Left ventricle myocardium inferior (tissue), 1 donor: ENCODE results near the gene RNF41. TPM values are rescaled to one million over a fixed set of nuclear protein-coding genes. Genes with fewer than 3 reads are reported as not detected.
"Not testable (repeated sequence)": the region's sequence is repeated elsewhere in the genome, so short reads cannot be mapped to it uniquely, and the experiment has no call there.

ENCODE experiments used
- DNase-seq: peaks from one replicate; pipeline ENCODE4 v3.0.0-alpha.2; 2020
- H3K27ac ChIP-seq: fragments of 200-600 bp; replicated peaks from 2 replicates; pipeline ENCODE4 v1.8.0; 2021
- H3K27me3 ChIP-seq: fragments of 200-600 bp; 2 replicates; pipeline ENCODE4 v1.8.0; 2021; ENCODE audit warnings: low read depth
- H3K36me3 ChIP-seq: fragments of 200-600 bp; 2 replicates; pipeline ENCODE4 v1.8.0; 2021
- H3K4me1 ChIP-seq: fragments of 200-600 bp; 2 replicates; pipeline ENCODE4 v1.8.0; 2021
- H3K4me3 ChIP-seq: fragments of 200-600 bp; 2 replicates; pipeline ENCODE4 v1.8.0; 2021; ENCODE audit warnings: mild to moderate bottlenecking, moderate library complexity
- H3K9me3 ChIP-seq: fragments of 200-600 bp; replicated peaks from 2 replicates; pipeline ENCODE4 v1.8.0; 2021
- intact Hi-C: fragments of 100-400 bp; cut with micrococcal nuclease; formaldehyde crosslinking; loops from one replicate; pipeline ENCODE4 v1.11.0; 2022
- long read RNA-seq: library from polyadenylated mRNA; unstranded; transcript quantifications from one replicate; pipeline ENCODE4 v2.0.0, GENCODE V29; 2021
- total RNA-seq: library from RNA; stranded (reverse); fragmentation: NEBNext Ultra II Directional; extraction: Animal tissue kit (Norgen Biotek cat#: 25700); gene quantifications from one replicate; pipeline ENCODE4 v1.2.1, GENCODE V29; 2021
- TF ChIP-seq, protein P1 (sequence below): fragments of 200-600 bp; IDR thresholded peaks from 2 replicates; pipeline ENCODE4 v1.8.0; 2021; ENCODE audit warnings: antibody characterized with exemption, mild to moderate bottlenecking, borderline replicate concordance
- donor health status: DM: no; HTN: yes; CAD: no; lungs with severe emphysema.

Gene RNF41
- 51.4 TPM for total RNA-seq
- long read RNA-seq, full-length matches to known transcripts: 31 of 41 reads
- long read RNA-seq, partial matches to known transcripts: 4 of 41 reads
- long read RNA-seq, other reads (novel, unspliced or antisense): 6 of 41 reads

DNA sequence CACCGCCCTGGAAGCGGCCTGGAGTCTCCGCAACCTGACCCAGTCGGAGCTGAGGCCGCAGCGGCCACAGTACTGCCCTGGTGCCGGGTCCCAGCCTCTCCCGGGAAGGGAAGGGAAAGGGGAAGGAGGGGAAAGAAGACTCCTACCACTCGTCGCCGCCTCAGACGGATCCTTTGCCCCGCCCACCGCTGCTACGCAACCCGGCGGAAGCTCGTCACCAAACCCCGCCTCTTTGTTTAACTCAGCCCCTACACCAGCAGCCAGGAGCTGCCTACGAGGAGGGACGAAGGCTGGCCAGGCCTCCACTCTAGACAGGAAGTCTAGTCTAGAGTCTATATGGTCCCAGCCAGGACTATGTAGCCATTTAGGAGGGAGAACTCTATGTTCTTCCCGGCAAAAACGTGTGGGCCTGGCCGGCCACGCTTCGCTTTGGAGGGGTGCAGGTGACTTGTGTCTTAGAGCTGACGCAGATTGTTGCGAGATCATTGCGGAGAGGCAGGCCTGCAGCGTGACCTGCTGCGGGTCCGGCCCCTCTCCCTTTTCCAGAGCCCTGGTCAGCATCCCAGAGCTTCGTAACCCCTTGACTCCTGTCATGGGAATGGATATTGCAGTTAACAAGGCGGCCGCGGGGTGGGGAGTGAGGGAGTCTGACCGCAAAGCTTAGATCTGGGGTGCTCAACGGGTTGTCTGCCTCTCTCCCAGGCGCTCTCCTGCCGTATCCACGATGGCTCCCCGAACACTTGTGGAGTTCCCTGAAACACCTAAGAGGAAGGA lies at the start of gene RNF41:
Gene RNF41, minus strand, starts transcription at position 166 of the 774 bp plus-strand sequence. CDS start 7,875 bp downstream, outside the sequence.
- DNase-seq: peak; percentile 97
- H3K4me1 ChIP-seq: peaks cover 63% of the 10 kb centered on the region
- peaks cover 3% of the 10 kb centered on the region for H3K36me3 ChIP-seq
- no peaks in the 10 kb centered on the region for H3K27me3 ChIP-seq
- peak within 1 kb of the TSS; percentile 81 for H3K4me3 ChIP-seq
- intact Hi-C loops: no loop called here
- H3K9me3 ChIP-seq: no peaks in the 10 kb centered on the region
- TF ChIP-seq, protein P1, sequence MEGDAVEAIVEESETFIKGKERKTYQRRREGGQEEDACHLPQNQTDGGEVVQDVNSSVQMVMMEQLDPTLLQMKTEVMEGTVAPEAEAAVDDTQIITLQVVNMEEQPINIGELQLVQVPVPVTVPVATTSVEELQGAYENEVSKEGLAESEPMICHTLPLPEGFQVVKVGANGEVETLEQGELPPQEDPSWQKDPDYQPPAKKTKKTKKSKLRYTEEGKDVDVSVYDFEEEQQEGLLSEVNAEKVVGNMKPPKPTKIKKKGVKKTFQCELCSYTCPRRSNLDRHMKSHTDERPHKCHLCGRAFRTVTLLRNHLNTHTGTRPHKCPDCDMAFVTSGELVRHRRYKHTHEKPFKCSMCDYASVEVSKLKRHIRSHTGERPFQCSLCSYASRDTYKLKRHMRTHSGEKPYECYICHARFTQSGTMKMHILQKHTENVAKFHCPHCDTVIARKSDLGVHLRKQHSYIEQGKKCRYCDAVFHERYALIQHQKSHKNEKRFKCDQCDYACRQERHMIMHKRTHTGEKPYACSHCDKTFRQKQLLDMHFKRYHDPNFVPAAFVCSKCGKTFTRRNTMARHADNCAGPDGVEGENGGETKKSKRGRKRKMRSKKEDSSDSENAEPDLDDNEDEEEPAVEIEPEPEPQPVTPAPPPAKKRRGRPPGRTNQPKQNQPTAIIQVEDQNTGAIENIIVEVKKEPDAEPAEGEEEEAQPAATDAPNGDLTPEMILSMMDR: no peak
- peak within 1 kb of the TSS; percentile 99 for H3K27ac ChIP-seq

DNA sequence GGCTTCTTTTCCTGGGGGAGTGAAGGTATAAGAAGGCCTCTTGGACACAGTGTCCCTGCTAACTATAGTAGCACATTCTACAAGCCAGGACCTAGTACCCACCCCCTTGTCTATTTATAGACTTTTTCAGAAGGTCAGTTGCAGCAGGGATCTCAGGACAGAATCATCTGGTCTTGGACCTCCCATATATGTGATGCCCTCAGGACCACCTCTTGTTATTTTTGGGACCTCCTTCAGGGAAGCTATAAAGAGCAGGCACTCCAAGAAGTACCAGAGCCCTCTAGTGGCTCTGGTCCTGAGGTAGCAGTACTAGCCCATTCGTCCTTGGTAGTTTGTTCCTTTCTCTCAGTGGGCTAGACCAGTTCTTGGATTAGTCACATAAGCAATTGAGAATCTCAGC lies 49.3 kb upstream of the RNF41 start:
- Histone ChIP-seq H3K36me3 (peaks cover 70% of the 10 kb centered on the region), H3K27me3 (no peaks in the 10 kb centered on the region), H3K4me3 (peak overlapping the region; percentile 83), H3K9me3 (no peaks in the 10 kb centered on the region), H3K4me1 (peaks cover 59% of the 10 kb centered on the region), H3K27ac (peak overlapping the region; percentile 97)
- intact Hi-C loops: no loop called here
- no peak for DNase-seq
- TF ChIP-seq, protein P1: peak; percentile 53

DNA sequence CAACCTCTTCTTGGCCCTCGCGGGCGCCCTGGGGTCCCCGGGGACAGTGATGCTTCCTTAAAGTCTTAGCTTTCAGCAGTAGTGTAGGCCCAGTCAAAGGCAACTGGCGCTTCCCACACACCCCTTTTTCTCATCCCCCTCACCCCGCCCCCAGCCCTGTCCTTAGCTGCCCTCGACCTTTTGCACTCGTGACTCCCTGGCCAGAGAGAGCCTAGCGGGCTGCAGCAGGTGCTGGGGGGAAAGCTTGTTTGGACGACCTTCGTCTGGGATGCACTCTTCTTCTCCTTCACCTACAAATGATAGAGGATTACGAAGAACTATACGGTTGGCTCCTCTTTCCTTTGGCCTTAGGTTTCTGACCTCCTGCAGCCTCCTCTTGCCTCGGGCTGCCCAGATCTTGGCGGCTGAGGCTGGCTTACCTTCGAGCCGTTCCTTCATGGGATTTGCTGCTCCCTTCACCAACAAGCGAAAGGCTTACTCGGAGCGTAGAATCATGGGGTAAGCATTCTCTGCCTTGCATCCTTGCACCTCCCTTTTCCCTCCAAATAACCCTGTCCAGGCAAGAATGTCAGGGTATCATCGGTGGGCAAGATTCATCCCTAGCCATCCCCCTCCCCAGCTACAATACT lies 45.8 kb upstream of the RNF41 start:
- H3K9me3 ChIP-seq: no peaks in the 10 kb centered on the region
- peak; percentile 61 for DNase-seq
- H3K27ac ChIP-seq: peak overlapping the region; percentile 97
- H3K4me3 ChIP-seq: peak overlapping the region; percentile 83
- TF ChIP-seq, protein P1: no peak
- peaks cover 35% of the 10 kb centered on the region for H3K36me3 ChIP-seq
- intact Hi-C loops: no loop called here
- peaks cover 59% of the 10 kb centered on the region for H3K4me1 ChIP-seq
- no peaks in the 10 kb centered on the region for H3K27me3 ChIP-seq

DNA sequence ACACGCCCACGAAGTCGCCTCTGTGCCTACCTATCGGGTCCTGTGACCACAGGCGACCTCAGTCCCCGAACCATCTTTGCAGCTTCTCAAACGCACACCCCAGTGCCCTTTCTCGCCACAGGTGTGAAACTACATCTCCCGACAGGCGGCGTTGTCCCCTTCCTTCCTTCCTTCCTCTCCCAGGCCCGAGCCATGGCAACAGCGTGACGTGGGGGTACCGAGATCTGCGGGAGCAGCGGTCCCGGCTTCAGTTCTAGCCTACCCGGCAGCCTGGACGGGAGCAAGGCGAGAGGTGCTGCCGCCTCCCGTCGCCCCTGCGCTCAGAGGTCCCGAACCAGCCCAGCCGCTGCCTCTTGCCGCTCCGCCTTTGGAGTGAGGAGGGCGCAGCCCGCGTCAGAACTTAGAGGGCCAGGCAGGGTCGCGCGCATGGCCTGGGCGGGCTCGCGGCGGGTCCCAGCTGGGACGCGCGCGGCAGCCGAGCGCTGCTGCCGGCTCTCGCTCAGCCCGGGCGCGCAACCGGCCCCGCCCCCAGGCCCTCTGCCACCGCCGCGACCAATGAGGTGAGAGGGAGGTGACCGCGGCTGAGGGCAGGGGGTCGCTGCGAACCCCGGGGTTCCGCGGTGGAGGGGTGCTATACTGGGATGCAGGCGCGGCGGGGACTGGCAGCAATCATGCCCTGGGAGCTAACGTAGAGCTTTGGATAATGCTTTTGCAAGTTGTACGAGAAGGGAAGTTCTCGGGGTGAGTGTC lies 45.1 kb upstream of the RNF41 start, which contains the start of gene COQ10A:
Gene COQ10A, plus strand, starts transcription at position 250 of the 750 bp plus-strand sequence. Its CDS starts 177 bp downstream, at position 427.
- peaks cover 28% of the 10 kb centered on the region for H3K36me3 ChIP-seq
- intact Hi-C loops: no loop called here
- peak within 1 kb of the TSS; percentile 97 for H3K27ac ChIP-seq
- H3K9me3 ChIP-seq: no peaks in the 10 kb centered on the region
- H3K4me1 ChIP-seq: peaks cover 52% of the 10 kb centered on the region
- peak within 1 kb of the TSS; percentile 83 for H3K4me3 ChIP-seq
- TF ChIP-seq, protein P1: peak; percentile 79
- peak; percentile 90 for DNase-seq
- H3K27me3 ChIP-seq: no peaks in the 10 kb centered on the region

DNA sequence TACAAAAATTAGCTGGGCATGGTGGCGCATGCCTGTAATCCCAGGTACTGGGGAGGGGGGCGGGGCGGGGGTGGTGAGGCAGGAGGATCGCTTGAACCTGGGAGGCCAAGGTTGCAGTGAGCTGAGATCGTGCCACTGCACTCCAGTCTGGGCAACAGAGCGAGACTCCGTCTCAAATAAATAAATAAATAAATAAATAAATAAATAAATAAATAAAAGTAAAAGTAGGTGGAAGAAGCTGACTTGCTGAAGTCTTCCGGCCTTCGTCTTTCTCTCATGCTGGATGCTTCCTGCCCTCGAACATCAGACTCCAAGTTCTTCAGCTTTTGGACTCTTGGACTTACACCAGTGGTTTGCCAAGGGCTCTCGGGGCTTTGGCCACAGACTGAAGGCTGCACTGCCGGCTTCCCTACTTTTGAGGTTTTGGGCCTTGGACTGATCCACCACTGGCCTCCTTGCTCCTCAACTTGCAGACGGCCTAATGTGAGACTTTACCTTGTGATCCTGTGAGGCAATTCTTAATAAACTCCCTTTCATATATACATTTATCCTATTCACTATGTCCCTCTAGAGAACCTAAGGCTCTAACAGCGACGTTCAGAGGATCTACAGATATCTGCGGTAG lies 44.5 kb upstream of the RNF41 start:
- peak overlapping the region; percentile 83 for H3K4me3 ChIP-seq
- H3K9me3 ChIP-seq, H3K27me3 ChIP-seq, DNase-seq, intact Hi-C loops: not testable (repeated sequence)
- peak overlapping the region; percentile 97 for H3K27ac ChIP-seq
- peaks cover 45% of the 10 kb centered on the region for H3K4me1 ChIP-seq
- peaks cover 21% of the 10 kb centered on the region for H3K36me3 ChIP-seq

DNA sequence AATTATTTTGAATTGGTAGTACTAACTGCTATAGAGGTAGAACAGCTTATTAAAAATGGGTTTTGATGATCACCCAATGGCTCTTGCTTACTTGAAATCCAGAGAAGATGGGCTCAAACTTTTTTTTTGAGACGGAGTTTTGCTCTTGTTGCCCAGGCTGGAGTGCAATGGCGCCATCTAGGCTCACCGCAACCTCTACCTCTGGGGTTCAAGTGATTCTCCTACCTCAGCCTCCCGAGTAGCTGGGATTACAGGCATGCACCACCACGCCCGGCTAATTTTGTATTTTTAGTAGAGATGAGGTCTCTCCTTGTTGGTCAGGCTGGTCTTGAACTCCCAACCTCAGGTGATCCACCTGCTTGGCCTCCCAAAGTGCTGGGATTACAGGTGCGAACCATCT lies 41.2 kb upstream of the RNF41 start:
- H3K27ac ChIP-seq, H3K9me3 ChIP-seq, DNase-seq, H3K27me3 ChIP-seq, intact Hi-C loops, H3K4me3 ChIP-seq, H3K36me3 ChIP-seq: not testable (repeated sequence)
- peaks cover 35% of the 10 kb centered on the region for H3K4me1 ChIP-seq
